Gastrocnemius medialis (tissue), 4 donors: ENCODE data around the gene EDN1.

Experiments
- CTCF ChIP-seq, 5 experiments: fragments of 450-650 bp in 3 of 5; fragments of 200-600 bp in 2 of 5; sonication (generic) in 2 of 5; IDR thresholded peaks in 4 of 5; conservative IDR thresholded peaks in 1 of 5; 1 replicate in 4 of 5; 2 replicates in 1 of 5; pipeline ENCODE4 v1.5.1; 2016 to 2019; ENCODE audit warnings: antibody characterized with exemption in 5 of 5, mild to moderate bottlenecking in 3 of 5, moderate library complexity in 3 of 5
- POLR2A ChIP-seq, 2 donors: fragments of 450-650 bp; IDR thresholded peaks; one replicate each; pipeline ENCODE4 v1.6.1; 2017; ENCODE audit warnings: antibody characterized with exemption in 2 of 2, mild to moderate bottlenecking in 2 of 2, moderate library complexity in 2 of 2

- TF ChIP-seq CTCF (IDR thresholded peaks at IDR 0.05 in 4 of 5, conservative IDR thresholded peaks at IDR 0.05 in 1 of 5) (no peak), POLR2A (IDR thresholded peaks at IDR 0.05) (no peak)
These were observed 55.5 kb downstream of the EDN1 start for GRCh38 chr6:12345694-12346058.
